ENCODE measurements around the gene TLN1. TPM values are rescaled to one million over a fixed set of nuclear protein-coding genes. Genes with fewer than 3 reads are reported as not detected.

The TLN1 gene
- total and polyA plus RNA-seq, 3 experiments from 2014 or later: 161 to 249 (median 248) TPM

DNA sequence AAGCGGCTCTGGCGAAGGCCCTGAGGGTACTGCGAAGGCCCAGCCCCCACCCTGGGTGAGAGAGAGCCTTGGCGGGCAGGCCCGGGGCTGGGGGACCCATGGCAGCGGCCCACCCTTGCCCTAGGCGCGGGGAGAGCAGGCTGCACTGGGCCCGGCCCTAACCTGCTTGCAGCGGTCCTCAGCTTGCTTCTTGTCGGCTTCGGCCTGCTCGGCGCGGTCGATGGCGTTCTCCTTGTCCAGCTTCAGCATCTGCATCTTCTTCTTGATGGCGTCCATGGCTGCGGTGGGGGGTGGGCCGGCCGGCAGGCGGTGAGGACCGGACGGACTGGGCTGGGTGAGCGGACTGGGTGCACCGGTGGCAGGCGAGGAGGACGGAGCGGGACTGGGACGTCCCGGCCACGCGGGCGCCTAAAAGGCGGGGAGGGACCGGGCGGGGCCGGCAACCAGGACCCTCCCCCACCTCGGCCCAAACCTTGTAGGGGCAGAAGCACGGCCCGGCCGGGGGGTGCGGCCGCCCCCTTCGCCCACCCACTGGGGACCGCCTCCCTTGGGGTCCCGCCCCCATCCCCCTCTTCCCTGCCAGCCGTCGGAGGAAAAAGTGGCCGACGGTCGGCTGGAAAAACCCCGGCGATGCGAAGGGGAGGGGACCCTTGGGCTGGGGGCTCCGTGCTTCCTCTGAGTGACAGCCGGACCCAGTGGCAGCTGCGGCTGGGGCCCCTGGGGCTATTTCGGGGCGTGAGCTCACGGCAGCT is 42.3 kb downstream of the TLN1 start, which contains the start of gene TPM2:
TSS of gene TPM2 (minus strand) at position 384 of the 752 bp plus-strand sequence. CDS start at position 276, 108 bp downstream.
- Mint-ChIP-seq H3K27ac (peak within 1 kb of the TSS; percentile 15 to 94 (median 71)), H3K4me3 (peak within 1 kb of the TSS; percentile 83 to 99 (median 89)), H3K9me3 (no peaks in the 10 kb centered on the region), H3K36me3 (no peaks in the 10 kb centered on the region), H3K4me1 (peaks cover 10 to 28% (median 18%) of the 10 kb centered on the region in 3 donors), H3K27me3 (no peaks in the 10 kb centered on the region)
- peak within 1 kb of the TSS; percentile 51 for H3K27ac ChIP-seq (ENCODE audit: low read depth, low read length)
- CTCF ChIA-PET: interaction anchor here (1.5 to 2.6 kb wide), 3 partner anchors 32 to 85 kb away, joined by 3 to 12 read pairs (median 3); partner anchors contain the start of genes CCDC107, RMRP and TESK1
- peaks cover 6% of the 10 kb centered on the region for H3K4me1 ChIP-seq (ENCODE audit: insufficient read depth, low read length)
- DNase-seq: no peak
- POLR2A ChIA-PET: interaction anchor here (1.2 to 1.3 kb wide), 3 partner anchors 32 to 72 kb away, joined by 3 to 6 read pairs (median 3); partner anchors contain the start of genes CCDC107, CD72 and RMRP
- no peaks in the 10 kb centered on the region for H3K27me3 ChIP-seq (ENCODE audit: insufficient read depth, low read length, poor library complexity, severe bottlenecking)
- H3K9me3 ChIP-seq (ENCODE audit: low read length): no peaks in the 10 kb centered on the region
- H3K4me3 ChIP-seq (ENCODE audit: low read length): peak within 1 kb of the TSS; percentile 67
- H3K36me3 ChIP-seq (ENCODE audit: insufficient read depth, low read length): no peaks in the 10 kb centered on the region

DNA sequence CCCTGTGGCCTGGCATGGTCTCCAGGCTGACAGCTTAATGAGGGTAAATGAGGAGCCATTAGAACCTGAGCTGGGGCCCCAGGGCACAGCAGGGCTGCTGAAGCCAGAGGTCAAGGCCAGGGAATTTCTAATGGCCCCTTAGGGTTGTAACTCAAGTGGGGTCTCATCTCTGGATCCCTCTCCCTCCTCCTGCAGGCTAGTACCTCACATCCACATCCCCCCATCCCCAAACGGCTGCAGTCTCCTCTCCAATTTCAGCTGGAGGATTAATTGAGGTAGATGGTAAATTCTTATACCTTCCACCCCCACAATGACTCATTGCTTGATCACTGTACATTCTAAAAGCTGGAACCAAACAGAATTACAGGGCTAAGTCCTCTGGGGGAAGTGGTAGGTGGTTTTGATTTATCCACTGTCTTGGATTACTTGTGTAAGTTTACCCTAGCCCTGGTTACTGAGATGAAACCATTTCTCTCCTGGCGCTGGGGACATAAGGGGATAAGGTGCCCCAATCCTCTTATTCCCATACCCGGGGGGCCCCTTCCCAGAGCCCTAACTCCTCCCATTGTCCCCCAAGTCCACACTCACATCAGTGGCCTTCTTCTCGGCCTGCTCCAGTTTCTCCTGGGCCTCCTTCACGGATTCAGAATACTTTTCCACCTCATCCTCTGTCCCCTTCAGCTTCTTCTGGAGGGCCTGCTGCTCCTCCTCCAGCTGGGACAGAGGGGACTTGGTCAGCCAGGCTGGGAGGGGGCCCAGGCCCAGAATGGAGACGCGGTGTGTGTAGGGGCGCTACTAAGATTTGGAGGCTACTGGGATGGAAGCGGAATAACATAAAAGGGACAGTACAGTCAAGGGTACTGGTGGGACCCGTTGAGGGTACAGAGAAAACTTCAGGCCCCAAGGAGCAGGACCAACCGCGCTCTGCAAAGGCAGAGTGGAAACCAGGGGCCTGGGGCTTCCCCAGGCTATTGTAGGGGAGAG is 43.1 kb downstream of the TLN1 start:
- H3K4me3 ChIP-seq (ENCODE audit: low read length): no peak overlapping the region
- H3K4me1 Mint-ChIP-seq: peaks cover 10 to 28% (median 18%) of the 10 kb centered on the region in 3 donors

DNA sequence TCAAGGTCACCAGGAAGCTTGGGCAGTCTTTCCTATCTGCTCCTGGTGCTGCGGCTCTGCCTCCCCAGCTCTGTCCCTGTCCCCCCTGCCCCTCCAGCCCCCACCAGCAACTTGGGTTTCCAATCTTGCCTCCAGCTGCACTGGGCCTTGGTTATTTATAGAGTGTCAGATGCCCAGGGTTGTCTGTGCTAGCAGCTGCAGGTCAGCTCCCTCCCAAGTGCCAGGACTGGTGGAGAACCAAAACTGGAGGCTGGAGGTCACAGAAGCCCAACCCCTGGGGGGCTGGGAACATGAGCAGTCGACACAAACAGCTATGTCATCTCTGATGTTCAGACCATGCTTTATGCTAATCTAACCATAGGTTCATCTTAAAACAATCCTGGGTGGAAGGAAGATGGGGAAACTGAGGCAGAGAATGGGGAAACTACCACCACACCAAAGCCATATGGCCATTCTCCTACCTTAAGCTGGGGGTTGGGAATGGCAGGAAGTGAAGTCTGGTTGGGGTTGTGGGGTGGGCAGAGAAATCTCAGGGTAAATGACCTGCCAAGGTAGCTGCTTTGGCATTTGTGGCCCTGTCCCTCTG is 43.9 kb downstream of the TLN1 start:
- DNase-seq: no peak
- no peak overlapping the region for H3K27ac ChIP-seq (ENCODE audit: low read depth, low read length)
- POLR2A ChIA-PET: interaction anchor here (1.0 kb wide), 1 partner anchor 24 kb away, joined by 3 read pairs; no protein-coding TSS in a partner anchor
- no peaks in the 10 kb centered on the region for H3K9me3 ChIP-seq (ENCODE audit: low read length)
- CTCF ChIA-PET: interaction anchor here (0.7 to 1.6 kb wide), 7 partner anchors 8 to 84 kb away, joined by 3 to 8 read pairs (median 6); partner anchors contain the start of genes CCDC107, RMRP and SIT1
- peak overlapping the region in 5 of 8 donors; percentile 32 to 69 (median 51) for H3K27ac Mint-ChIP-seq
- peak overlapping the region in 2 of 7 donors; percentile 20 to 78 for H3K4me3 Mint-ChIP-seq
- H3K4me1 Mint-ChIP-seq: peaks cover 10 to 28% (median 18%) of the 10 kb centered on the region in 3 donors
- H3K27me3 ChIP-seq (ENCODE audit: insufficient read depth, low read length, poor library complexity, severe bottlenecking): no peaks in the 10 kb centered on the region
- no peaks in the 10 kb centered on the region for H3K36me3 ChIP-seq (ENCODE audit: insufficient read depth, low read length)
- peaks cover 6% of the 10 kb centered on the region for H3K4me1 ChIP-seq (ENCODE audit: insufficient read depth, low read length)
- H3K4me3 ChIP-seq (ENCODE audit: low read length): no peak overlapping the region
- H3K27me3 Mint-ChIP-seq: no peaks in the 10 kb centered on the region
- H3K36me3 Mint-ChIP-seq: peaks cover 0 to 1% (median 0%) of the 10 kb centered on the region in 3 donors
- H3K9me3 Mint-ChIP-seq: no peaks in the 10 kb centered on the region

More for the DNA sequence above, 43.1 kb downstream of the TLN1 start:
- Mint-ChIP-seq H3K9me3 (no peaks in the 10 kb centered on the region), H3K27me3 (no peaks in the 10 kb centered on the region), H3K27ac (peak overlapping the region in 6 of 8 donors; percentile 2 to 69 (median 57)), H3K36me3 (peaks cover 0 to 1% (median 0%) of the 10 kb centered on the region in 3 donors), H3K4me3 (peak overlapping the region; percentile 34 to 90 (median 60))
- Histone ChIP-seq H3K27ac (ENCODE audit: low read depth, low read length) (no peak overlapping the region), H3K4me1 (ENCODE audit: insufficient read depth, low read length) (peaks cover 6% of the 10 kb centered on the region), H3K36me3 (ENCODE audit: insufficient read depth, low read length) (no peaks in the 10 kb centered on the region), H3K27me3 (ENCODE audit: insufficient read depth, low read length, poor library complexity, severe bottlenecking) (no peaks in the 10 kb centered on the region), H3K9me3 (ENCODE audit: low read length) (no peaks in the 10 kb centered on the region)
- DNase-seq: no peak
- POLR2A ChIA-PET: interaction anchor here (0.6 kb wide), 1 partner anchor 19 kb away, joined by 3 read pairs; no protein-coding TSS in a partner anchor
- CTCF ChIA-PET: interaction anchor here (0.7 to 1.6 kb wide), 7 partner anchors 25 to 85 kb away, joined by 3 to 8 read pairs (median 4); partner anchors contain the start of genes CCDC107, RMRP and SIT1

DNA sequence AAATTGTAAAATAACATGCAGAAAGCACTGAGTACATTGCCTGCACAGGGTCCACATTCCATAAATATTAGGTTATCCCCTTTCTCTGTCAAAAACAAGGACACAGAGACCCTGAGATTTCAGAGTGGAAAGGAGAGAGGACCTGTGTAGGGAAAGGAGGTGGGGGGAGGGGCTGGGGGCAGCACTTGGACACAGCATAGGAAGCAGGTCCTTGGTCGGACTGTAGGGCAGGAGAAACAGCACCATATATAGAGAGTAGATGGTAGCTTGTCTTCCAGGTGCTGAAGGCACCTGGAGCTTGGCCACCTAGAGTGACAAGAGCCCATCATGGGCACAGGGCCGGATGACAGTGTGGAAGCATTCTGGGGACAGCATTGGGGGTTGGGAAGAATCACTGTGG is 44.7 kb downstream of the TLN1 start:
- Mint-ChIP-seq H3K36me3 (peaks cover 0 to 1% (median 0%) of the 10 kb centered on the region in 3 donors), H3K27ac (peak overlapping the region in 6 of 8 donors; percentile 0 to 96 (median 56)), H3K4me3 (peak overlapping the region in 5 of 7 donors; percentile 18 to 74 (median 35)), H3K4me1 (peaks cover 10 to 28% (median 18%) of the 10 kb centered on the region in 3 donors), H3K27me3 (no peaks in the 10 kb centered on the region), H3K9me3 (no peaks in the 10 kb centered on the region)
- no peak overlapping the region for H3K27ac ChIP-seq (ENCODE audit: low read depth, low read length)
- H3K4me1 ChIP-seq (ENCODE audit: insufficient read depth, low read length): peaks cover 6% of the 10 kb centered on the region
- H3K4me3 ChIP-seq (ENCODE audit: low read length): no peak overlapping the region
- ChIA-PET POLR2A (interaction anchor here (1.0 kb wide), 1 partner anchor 23 kb away, joined by 3 read pairs; no protein-coding TSS in a partner anchor), CTCF (interaction anchor here (1.0 to 1.6 kb wide), 4 partner anchors 9 to 76 kb away, joined by 3 to 8 read pairs (median 6); partner anchors contain the start of genes CCDC107, RMRP and SIT1)
- no peaks in the 10 kb centered on the region for H3K9me3 ChIP-seq (ENCODE audit: low read length)
- DNase-seq: no peak
- H3K36me3 ChIP-seq (ENCODE audit: insufficient read depth, low read length): no peaks in the 10 kb centered on the region
- H3K27me3 ChIP-seq (ENCODE audit: insufficient read depth, low read length, poor library complexity, severe bottlenecking): no peaks in the 10 kb centered on the region

DNA sequence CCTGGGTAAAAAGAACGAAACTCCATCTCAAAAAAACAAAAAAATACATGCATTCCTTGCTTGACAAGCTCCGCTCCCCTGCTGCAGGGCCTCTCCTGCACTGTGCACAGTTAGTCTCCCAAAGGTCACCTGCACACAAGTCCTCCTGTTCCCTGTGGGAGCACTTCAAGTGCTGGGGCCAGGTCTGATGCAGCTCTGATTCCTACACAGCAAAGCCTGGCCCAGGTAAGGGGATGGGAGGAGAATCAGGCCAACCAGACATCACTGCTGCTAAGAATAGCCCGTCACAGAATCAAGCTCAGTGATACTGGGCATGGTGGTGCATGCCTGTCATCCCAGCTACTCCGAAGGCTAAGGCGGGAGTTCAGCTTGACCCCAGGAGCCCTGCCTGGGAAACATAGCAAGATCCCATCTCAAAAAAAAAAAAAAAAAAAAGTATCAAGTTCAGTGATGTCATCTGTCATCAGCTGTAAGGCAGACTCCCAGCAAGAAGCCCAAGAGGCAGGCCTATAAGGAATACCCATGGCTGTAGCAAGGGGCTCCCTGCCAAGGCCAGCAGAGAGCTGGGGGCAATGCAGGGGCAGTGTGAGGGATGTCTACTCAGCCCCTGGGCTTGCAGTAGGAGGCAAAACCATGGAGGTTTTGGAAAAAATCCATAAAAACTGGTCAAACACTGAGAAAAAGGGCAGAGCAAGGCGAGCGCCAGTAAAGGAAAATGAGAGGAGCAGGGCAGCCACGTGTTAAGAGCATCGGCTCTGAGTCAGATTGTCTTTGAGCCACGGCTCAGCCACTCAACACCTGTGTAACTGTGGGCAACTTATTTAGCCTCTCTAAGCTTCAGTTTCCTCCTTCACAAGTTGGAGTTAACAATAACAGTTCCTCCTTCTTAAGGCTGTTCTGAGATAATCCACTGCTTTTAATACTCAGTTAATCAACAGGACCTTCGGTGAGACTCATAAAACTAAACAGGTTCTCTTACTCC is 45.5 kb downstream of the TLN1 start:
- DNase-seq: no peak
- Mint-ChIP-seq H3K36me3 (peaks cover 0 to 1% (median 0%) of the 10 kb centered on the region in 3 donors), H3K27ac (peak overlapping the region in 3 of 8 donors; percentile 1 to 77 (median 51)), H3K9me3 (no peaks in the 10 kb centered on the region), H3K4me3 (peak overlapping the region in 1 of 7 donors; percentile 41), H3K4me1 (peaks cover 4 to 23% (median 15%) of the 10 kb centered on the region in 3 donors), H3K27me3 (no peaks in the 10 kb centered on the region)
- CTCF ChIA-PET: interaction anchor here (0.9 to 3.9 kb wide), 3 partner anchors 11 to 75 kb away, joined by 4 to 31 read pairs (median 4); no protein-coding TSS in a partner anchor
- Histone ChIP-seq H3K4me1 (ENCODE audit: insufficient read depth, low read length) (peaks cover 5% of the 10 kb centered on the region), H3K27ac (ENCODE audit: low read depth, low read length) (no peak overlapping the region), H3K36me3 (ENCODE audit: insufficient read depth, low read length) (no peaks in the 10 kb centered on the region), H3K9me3 (ENCODE audit: low read length) (no peaks in the 10 kb centered on the region), H3K27me3 (ENCODE audit: insufficient read depth, low read length, poor library complexity, severe bottlenecking) (no peaks in the 10 kb centered on the region), H3K4me3 (ENCODE audit: low read length) (no peak overlapping the region)
- POLR2A ChIA-PET: interaction anchor here (0.6 to 0.7 kb wide), 2 partner anchors 37 to 1330 kb away, joined by 3 to 11 read pairs; no protein-coding TSS in a partner anchor

DNA sequence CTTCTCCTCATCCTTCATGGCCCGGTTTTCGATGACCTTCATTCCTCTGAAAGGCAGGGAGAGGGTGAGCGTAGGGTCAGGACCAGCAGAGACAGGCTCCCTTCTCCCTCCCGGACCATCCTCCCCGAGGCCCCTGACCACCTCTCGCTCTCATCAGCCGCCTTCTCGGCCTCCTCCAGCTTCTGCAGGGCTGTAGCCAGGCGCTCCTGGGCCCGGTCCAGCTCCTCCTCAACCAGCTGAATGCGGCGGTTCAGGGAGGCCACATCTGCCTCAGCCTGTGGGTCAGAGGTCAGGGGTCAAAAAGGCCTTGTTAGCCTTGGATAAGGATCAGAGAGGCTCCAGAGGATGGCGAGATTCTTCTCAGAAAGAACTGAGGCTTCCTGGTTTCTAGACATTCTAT is 46.5 kb downstream of the TLN1 start:
- Histone ChIP-seq H3K36me3 (ENCODE audit: insufficient read depth, low read length) (no peaks in the 10 kb centered on the region), H3K9me3 (ENCODE audit: low read length) (no peaks in the 10 kb centered on the region), H3K27me3 (ENCODE audit: insufficient read depth, low read length, poor library complexity, severe bottlenecking) (no peaks in the 10 kb centered on the region), H3K4me1 (ENCODE audit: insufficient read depth, low read length) (no peaks in the 10 kb centered on the region), H3K4me3 (ENCODE audit: low read length) (no peak overlapping the region), H3K27ac (ENCODE audit: low read depth, low read length) (no peak overlapping the region)
- ChIA-PET POLR2A (no interaction called here), CTCF (interaction anchor here (0.9 to 3.9 kb wide), 3 partner anchors 12 to 74 kb away, joined by 3 to 31 read pairs (median 7); no protein-coding TSS in a partner anchor)
- Mint-ChIP-seq H3K9me3 (no peaks in the 10 kb centered on the region), H3K4me1 (peaks cover 0 to 14% (median 7%) of the 10 kb centered on the region in 3 donors), H3K36me3 (peaks cover 0 to 1% (median 0%) of the 10 kb centered on the region in 3 donors), H3K27me3 (no peaks in the 10 kb centered on the region), H3K27ac (no peak overlapping the region), H3K4me3 (no peak overlapping the region)
- DNase-seq: no peak
